HEK293 (cell line): ENCODE results near the gene DMGDH.

ENCODE experiments used
- CTCF ChIA-PET: fragments of 350-600 bp; formaldehyde crosslinking; extraction: SDS; loops from one replicate; lab custom pipeline; 2021; ENCODE audit warnings: antibody characterized with exemption; lab: Yijun Ruan, JAX
- POLR2A ChIA-PET: fragments of 300-600 bp; formaldehyde crosslinking; extraction: SDS; loops from one replicate; lab custom pipeline; 2020; ENCODE audit warnings: antibody characterized with exemption, inconsistent platforms; lab: Yijun Ruan, JAX
- H3K27ac ChIP-seq: fragments of 200-500 bp; sonication (Bioruptor generic); 2 replicates; pipeline ENCODE4 v1.5.1; 2014; ENCODE audit warnings: low read depth, low read length, control low read depth, inconsistent platforms; ENCODE audit errors: extremely low read depth
- H3K36me3 ChIP-seq, 2 experiments: fragments of 200-500 bp in 1 of 2; sonication (Bioruptor generic) in 1 of 2; 1 replicate in 1 of 2; 2 replicates in 1 of 2; pipeline ENCODE4 v1.5.1; 2014 to 2017; ENCODE audit warnings: inconsistent platforms in 2 of 2, low read length in 2 of 2; ENCODE audit not compliant: control insufficient read depth in 2 of 2, insufficient read depth in 1 of 2
- H3K4me1 ChIP-seq: fragments of 200-500 bp; sonication (Bioruptor generic); 2 replicates; pipeline ENCODE4 v1.5.1; 2014; ENCODE audit warnings: mild to moderate bottlenecking, low read length, inconsistent platforms; ENCODE audit not compliant: control insufficient read depth, insufficient read depth
- H3K4me3 ChIP-seq: 2 replicates; pipeline ENCODE4 v1.5.1; 2011; ENCODE audit warnings: low read depth, mild to moderate bottlenecking, control low read depth, low read length, moderate library complexity
- H3K9me3 ChIP-seq: fragments of 200-500 bp; sonication (Bioruptor generic); 2 replicates; pipeline ENCODE4 v1.5.1; 2014; ENCODE audit warnings: low read depth, low read length, inconsistent platforms; ENCODE audit not compliant: control insufficient read depth, insufficient read depth
- SETDB1 ChIP-seq: IDR thresholded peaks from one replicate; pipeline ENCODE4 v1.6.1; 2017; ENCODE audit warnings: mild to moderate bottlenecking, low read length, moderate library complexity, mixed read lengths; ENCODE audit not compliant: insufficient read length
- ZNF664 ChIP-seq: fragments of 450-650 bp; formaldehyde crosslinking; IDR thresholded peaks from 2 replicates; pipeline ENCODE4 v1.5.1; 2016; ENCODE audit warnings: missing biosample characterization, missing genetic modification characterization

Gene DMGDH

GRCh38 chr5:78953092-78953800, 116.2 kb downstream of the DMGDH start:
- Histone ChIP-seq H3K36me3 (no peaks in the 10 kb centered on the region), H3K27ac (no peak overlapping the region), H3K4me1 (no peaks in the 10 kb centered on the region; the same call in 1 of the 2 replicates), H3K9me3 (no peaks in the 10 kb centered on the region), H3K4me3 (no peak overlapping the region)
- ChIA-PET CTCF (no interaction called here), POLR2A (no interaction called here)
- TF ChIP-seq ZNF664 (tag by site-specific recombination) (peak; percentile 72; the same call in 1 of the 2 replicates), SETDB1 (no peak)
